Skin of body (tissue), 2 donors: ENCODE results near the gene UGT3A2. TPM values are rescaled to one million over a fixed set of nuclear protein-coding genes. Genes with fewer than 3 reads are reported as not detected.
"Not testable (repeated sequence)": the region's sequence is repeated elsewhere in the genome, so short reads cannot be mapped to it uniquely, and the experiment has no call there.

Experiments used
- DNase-seq: peaks from one replicate; lab custom pipeline; 2025; lab: John Stamatoyannopoulos, UW
- total RNA-seq: library from RNA; depleted of rRNA; stranded (reverse); fragments of >200 nt; gene quantifications from one replicate; pipeline ENCODE4 v1.2.3, GENCODE V29; 2014

Gene UGT3A2
- total RNA-seq, 1 donor from 2014 or later = 21.4 TPM

DNA sequence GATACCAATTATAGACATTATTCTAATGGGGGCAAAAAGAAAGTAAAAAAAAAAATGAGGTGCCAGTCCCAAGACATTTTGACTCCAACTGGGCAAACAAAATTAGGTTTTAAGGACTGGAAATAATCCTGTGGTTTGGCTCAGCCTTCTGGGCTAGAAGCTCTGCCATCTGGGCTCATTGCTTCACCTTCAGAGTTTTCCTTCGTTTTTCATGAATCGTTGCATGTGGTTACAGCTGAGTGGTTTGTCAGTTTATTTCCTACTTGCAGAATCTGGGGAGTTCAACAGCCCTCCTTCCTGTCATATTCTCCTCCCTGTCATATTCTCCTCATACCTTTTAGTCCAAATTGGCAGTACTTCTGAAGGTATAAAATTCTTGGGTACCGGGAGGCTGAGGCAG is 12.0 kb downstream of the UGT3A2 start:
- DNase-seq = no peak

GRCh38 chr5:36052538-36052937 is 14.1 kb downstream of the UGT3A2 start:
- no peak for DNase-seq

GRCh38 chr5:36049949-36050348 is 16.7 kb downstream of the UGT3A2 start:
- DNase-seq = no peak

DNA sequence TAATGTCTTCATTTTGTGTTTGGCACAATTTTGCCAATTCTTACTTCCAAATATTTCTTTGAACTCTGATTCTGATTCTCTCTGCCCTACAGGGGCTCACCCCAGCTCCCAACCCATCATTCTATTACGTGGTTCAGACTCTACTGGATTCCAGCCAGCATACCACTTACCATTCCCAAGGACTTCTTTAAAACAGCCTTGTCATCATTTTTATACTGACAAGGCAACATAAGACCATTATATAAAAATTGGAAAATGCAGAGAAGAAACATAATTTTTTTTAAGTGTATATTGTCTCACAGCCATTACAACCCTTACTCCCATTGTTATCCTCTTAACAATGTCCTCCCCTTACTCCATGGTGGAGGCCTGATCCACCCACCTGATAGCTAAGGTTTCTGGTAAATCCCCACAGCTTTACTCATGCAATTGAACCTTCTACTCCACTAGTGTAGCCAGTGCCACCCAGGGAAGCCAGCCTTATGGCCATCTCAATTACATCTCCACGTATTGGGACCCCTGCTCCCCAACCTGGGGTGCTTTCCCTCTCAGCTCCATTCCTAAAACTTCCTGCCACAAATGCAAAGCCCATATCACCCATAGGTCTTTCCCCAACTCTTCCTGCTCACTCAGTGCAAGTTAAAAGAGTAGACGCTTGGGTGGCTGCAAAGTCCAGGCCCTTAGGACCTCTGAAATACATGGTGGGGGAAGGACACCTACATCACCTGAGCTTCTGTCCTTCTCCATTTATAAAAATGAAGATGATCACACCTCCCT is 19.1 kb downstream of the UGT3A2 start:
- no peak for DNase-seq

DNA sequence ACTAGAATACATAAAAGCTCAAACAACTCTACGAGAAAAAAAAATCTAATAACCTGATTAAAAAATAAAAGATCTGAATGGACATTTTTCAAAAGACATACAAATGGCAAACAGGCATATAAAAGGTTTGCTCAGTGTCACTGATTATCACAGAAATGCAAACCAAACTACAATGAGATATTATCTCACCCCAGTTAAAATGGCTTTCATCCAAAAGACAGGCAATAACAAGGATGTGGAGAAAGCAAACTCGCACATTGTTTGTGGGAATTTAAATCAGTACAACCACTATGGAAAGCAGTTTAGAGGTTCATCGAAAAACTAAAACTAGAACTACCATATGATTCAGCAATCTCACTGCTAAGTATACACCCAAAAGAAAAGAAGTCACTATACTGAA is 20.8 kb downstream of the UGT3A2 start:
- DNase-seq = no peak

GRCh38 chr5:36041537-36041845 is 25.2 kb downstream of the UGT3A2 start:
- no peak for DNase-seq

GRCh38 chr5:36040651-36041536 is 25.8 kb downstream of the UGT3A2 start:
- no peak for DNase-seq

GRCh38 chr5:36035696-36036095 is 31.0 kb downstream of the UGT3A2 start:
- DNase-seq = no peak

- not testable (repeated sequence) for DNase-seq
Measured at GRCh38 chr5:36034536-36035134, 32.0 kb downstream of the UGT3A2 start.

DNA sequence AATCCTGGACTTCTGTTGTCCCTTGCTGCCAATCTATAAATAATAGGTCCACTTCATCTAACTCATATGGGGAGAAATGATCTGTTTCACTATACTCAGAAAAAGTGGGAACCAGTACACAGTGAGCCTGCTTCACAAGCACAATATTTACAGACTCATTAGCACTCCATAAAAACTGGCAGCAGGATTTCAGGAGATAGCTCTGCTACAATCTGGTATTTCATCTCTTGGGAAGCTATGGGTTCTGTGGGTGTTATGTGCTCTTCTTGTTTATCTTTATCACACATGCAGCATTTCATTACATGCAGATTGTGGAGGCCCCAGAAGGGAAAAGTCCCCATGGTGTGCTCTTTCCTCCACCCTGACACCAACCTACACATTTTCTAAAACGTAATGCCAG is 33.2 kb downstream of the UGT3A2 start:
- DNase-seq = no peak

- no peak for DNase-seq
Measured at GRCh38 chr5:36033047-36033446, 33.6 kb downstream of the UGT3A2 start.

DNA sequence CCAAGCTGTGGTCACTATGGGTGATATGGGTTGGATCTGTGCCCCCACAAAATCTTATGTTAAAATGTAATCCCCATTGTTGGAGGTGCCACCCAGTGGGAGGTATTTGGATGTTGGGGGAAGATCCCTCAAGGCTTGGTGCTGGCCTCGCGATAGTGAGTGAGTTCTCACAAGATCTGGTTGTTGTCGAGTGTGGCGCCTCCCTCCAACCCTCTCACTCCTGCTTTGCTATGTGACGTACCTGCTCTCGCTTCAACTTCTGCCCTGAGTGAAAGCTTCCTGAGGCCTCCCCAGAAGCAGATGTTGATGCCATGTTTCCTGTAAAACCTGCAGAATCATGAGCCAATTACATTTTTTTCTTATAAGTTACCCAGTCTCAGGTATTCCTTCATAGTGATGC is 35.5 kb downstream of the UGT3A2 start:
- DNase-seq = no peak

- DNase-seq = no peak
Measured at GRCh38 chr5:36029914-36030313, 36.8 kb downstream of the UGT3A2 start.

DNA sequence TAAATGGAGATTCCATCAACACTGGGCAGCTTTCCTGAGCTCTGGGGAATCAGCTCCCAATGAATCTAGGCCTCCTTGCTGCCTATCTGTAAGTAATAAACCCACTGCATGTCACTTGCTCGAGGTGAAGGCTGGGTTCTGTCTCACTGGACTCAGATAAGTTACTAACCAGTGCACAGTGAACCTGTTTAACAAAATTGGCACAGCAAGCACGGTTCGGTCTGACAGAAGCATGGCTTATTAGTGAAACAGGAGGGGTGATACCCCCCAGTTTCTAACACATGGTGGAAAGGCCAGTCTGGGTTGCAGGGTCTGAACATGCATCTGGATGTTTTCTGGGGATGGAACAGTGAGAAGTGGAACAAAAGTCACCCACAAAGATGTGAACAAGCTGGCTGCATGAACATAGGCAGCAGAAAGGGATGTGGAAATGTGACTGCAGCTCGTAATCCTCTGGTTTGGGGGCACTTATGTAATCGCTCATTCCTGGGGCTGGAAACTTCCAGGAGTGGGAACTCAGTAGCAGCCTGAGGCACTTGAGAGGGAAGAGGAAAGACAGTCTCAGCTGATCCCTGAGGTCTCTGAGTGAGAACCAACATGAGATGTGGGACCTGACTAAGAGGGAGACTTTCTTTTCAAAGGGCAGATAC is 37.7 kb downstream of the UGT3A2 start:
- DNase-seq = no peak

- DNase-seq = no peak
Measured at GRCh38 chr5:36027711-36028110, 39.0 kb downstream of the UGT3A2 start.

DNA sequence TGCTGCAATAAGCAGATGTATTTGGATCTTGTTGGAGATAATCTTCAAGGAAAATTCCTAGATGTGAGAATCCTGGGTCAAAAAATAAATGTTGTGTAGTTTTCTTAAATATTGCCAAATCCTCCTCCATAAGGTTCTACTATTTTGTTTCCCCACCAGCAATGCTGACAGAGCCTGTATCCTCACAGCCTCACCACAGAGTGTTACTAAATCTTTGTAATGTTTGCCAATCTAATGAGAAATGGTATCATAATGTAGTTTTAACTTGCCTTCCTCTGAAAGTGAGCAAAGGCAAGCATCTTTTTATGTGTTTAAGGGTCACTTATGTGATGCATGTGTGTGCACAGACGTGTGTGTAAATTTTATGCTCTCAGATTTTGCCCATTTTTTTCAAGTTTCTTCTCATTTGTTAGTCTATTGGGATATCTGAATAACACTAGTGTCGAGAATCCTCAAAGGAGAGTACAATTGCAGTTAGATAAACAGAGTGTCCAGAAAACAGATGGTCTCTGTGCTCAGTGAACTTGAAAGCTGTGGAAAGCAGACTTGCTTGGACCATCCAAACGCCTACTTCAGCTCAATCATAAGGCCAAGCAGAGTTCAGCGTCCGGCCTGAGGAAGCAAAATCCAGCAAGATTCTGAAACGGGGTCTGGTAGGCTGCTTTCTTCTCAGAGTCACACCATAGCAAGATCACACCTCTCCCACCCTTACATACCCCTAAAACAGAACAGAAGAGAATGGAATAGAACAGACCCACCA is 39.8 kb downstream of the UGT3A2 start:
- DNase-seq = no peak

- not testable (repeated sequence) for DNase-seq
Measured at GRCh38 chr5:36022246-36022645, 44.4 kb downstream of the UGT3A2 start.

GRCh38 chr5:36019584-36019983 is 47.1 kb downstream of the UGT3A2 start:
- not testable (repeated sequence) for DNase-seq

GRCh38 chr5:36017622-36018021 is 49.1 kb downstream of the UGT3A2 start:
- DNase-seq = no peak

- DNase-seq = no peak
Measured at GRCh38 chr5:36017004-36017403, 49.7 kb downstream of the UGT3A2 start.

- no peak for DNase-seq
Measured at GRCh38 chr5:36013182-36013581, 53.5 kb downstream of the UGT3A2 start.
